Ovary (tissue), 3 donors: ENCODE measurements around the gene NYAP1.

Experiments
- POLR2A ChIP-seq: fragments of 450-650 bp; IDR thresholded peaks from one replicate; pipeline ENCODE4 v1.6.1; 2017; ENCODE audit warnings: antibody characterized with exemption, mild to moderate bottlenecking, moderate library complexity
- TF ChIP-seq, protein P1 (sequence below), 3 donors: fragments of 450-650 bp in 2 of 3; fragments of 200-600 bp in 1 of 3; IDR thresholded peaks; one replicate each; pipeline versions ENCODE4 v1.5.1 to v1.8.0; 2016 to 2022; ENCODE audit warnings: antibody characterized with exemption in 3 of 3, mild to moderate bottlenecking in 1 of 3
- donor health status: DM: no; HTN: no; CAD: no.

DNA sequence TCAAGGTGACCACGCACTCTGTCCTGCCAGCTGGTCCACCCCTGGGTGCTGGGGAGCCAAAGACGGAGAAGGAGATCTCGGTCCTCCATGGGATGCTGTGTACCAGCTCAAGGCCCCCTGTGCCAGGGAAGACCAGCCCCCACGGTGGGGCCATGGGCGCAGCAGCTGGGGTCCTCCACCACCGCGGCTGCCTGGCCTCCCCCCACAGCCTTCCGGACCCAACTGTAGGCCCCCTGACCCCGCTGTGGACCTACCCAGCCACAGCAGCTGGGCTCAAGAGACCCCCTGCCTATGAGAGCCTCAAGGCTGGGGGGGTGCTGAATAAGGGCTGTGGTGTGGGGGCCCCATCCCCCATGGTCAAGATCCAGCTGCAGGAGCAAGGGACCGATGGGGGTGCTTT, 5.4 kb downstream of the NYAP1 start:
- TF ChIP-seq, protein P1, sequence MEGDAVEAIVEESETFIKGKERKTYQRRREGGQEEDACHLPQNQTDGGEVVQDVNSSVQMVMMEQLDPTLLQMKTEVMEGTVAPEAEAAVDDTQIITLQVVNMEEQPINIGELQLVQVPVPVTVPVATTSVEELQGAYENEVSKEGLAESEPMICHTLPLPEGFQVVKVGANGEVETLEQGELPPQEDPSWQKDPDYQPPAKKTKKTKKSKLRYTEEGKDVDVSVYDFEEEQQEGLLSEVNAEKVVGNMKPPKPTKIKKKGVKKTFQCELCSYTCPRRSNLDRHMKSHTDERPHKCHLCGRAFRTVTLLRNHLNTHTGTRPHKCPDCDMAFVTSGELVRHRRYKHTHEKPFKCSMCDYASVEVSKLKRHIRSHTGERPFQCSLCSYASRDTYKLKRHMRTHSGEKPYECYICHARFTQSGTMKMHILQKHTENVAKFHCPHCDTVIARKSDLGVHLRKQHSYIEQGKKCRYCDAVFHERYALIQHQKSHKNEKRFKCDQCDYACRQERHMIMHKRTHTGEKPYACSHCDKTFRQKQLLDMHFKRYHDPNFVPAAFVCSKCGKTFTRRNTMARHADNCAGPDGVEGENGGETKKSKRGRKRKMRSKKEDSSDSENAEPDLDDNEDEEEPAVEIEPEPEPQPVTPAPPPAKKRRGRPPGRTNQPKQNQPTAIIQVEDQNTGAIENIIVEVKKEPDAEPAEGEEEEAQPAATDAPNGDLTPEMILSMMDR (IDR thresholded peaks at IDR 0.05): no peak
- no peak for TF ChIP-seq POLR2A
